Lung (tissue), 12 donors: Measurements from ENCODE around the gene UNC93B1. TPM values are rescaled to one million over a fixed set of nuclear protein-coding genes. Genes with fewer than 3 reads are reported as not detected.

Source experiments
- ATAC-seq: fragments of 200-7000 bp; cut with Tn5 transposase; one replicate; pipeline ENCODE4 v1.9.1; 2020; ENCODE audit warnings: moderate number of reproducible peaks; ENCODE audit not compliant: insufficient read depth, low FRiP score
- DNase-seq, 3 donors: peaks; one replicate each; pipeline ENCODE4 v3.0.0-alpha.2; 2013 to 2017
- H3K27ac ChIP-seq, 2 donors: one replicate each; pipeline ENCODE4 v1.5.1; 2013; ENCODE audit warnings: mild to moderate bottlenecking in 2 of 2, moderate library complexity in 2 of 2, control low read depth in 1 of 2, inconsistent platforms in 1 of 2, low read depth in 1 of 2, low read length in 1 of 2
- H3K27me3 ChIP-seq, 3 donors: one replicate each; pipeline ENCODE4 v1.5.1; 2013; ENCODE audit warnings: low read length in 2 of 3; ENCODE audit not compliant: control insufficient read depth in 3 of 3, insufficient read depth in 3 of 3
- H3K36me3 ChIP-seq, 4 donors: one replicate each; pipeline ENCODE4 v1.5.1; 2013; ENCODE audit warnings: low read length in 4 of 4, mild to moderate bottlenecking in 1 of 4, moderate library complexity in 1 of 4; ENCODE audit not compliant: control insufficient read depth in 4 of 4, insufficient read depth in 4 of 4
- H3K4me1 ChIP-seq, 5 donors: one replicate each; pipeline ENCODE4 v1.5.1; 2013; ENCODE audit warnings: low read length in 5 of 5, mild to moderate bottlenecking in 2 of 5, moderate library complexity in 1 of 5; ENCODE audit not compliant: control insufficient read depth in 5 of 5, insufficient read depth in 5 of 5
- H3K4me3 ChIP-seq: one replicate; pipeline ENCODE4 v1.5.1; 2013; ENCODE audit warnings: mild to moderate bottlenecking, control low read depth, moderate library complexity
- H3K9ac ChIP-seq, 2 donors: one replicate each; pipeline ENCODE4 v1.5.1; 2013; ENCODE audit warnings: low read length in 2 of 2, control low read depth in 1 of 2; ENCODE audit not compliant: insufficient read depth in 1 of 2
- H3K9me3 ChIP-seq, 4 donors: one replicate each; pipeline ENCODE4 v1.5.1; 2013; ENCODE audit warnings: low read length in 3 of 4, mild to moderate bottlenecking in 1 of 4, moderate library complexity in 1 of 4; ENCODE audit not compliant: control insufficient read depth in 4 of 4, insufficient read depth in 3 of 4
- WGBS, 2 donors: extraction: QIAGEN DNeasy Blood & Tissue Kit; methylation state at CpG; one replicate each; pipeline ENCODE4 v1.1.7; 2013; 5-methylcytosine and 5-hydroxymethylcytosine counted together
- polyA plus RNA-seq, 2 donors: library from polyadenylated mRNA; stranded (reverse); fragments of 200-250 nt; gene quantifications; one replicate each; pipeline ENCODE4 v1.2.1, GENCODE V29; 2013
- total RNA-seq, 2 donors: library from RNA; depleted of rRNA in 1 of 2; stranded (reverse); fragments of >200 nt in 1 of 2; gene quantifications; one replicate each; pipeline ENCODE4 v1.2.1, GENCODE V29; 2014 to 2021
- TF ChIP-seq, protein P1 (sequence below): IDR thresholded peaks from 2 replicates; pipeline ENCODE4 v1.5.1; 2012; ENCODE audit warnings: mild to moderate bottlenecking; ENCODE audit errors: control extremely low read depth, extremely low read depth
- donor health status: control.
- donor health status: control.
- donor health status: Bipolar disorder and iron deficiency.
- donor health status: healthy.
- donor health status: DM: yes; HTN: yes; CAD: no.

UNC93B1 gene
- total and polyA plus RNA-seq, 4 donors = 44.3 to 124 (median 87.8) TPM

DNA sequence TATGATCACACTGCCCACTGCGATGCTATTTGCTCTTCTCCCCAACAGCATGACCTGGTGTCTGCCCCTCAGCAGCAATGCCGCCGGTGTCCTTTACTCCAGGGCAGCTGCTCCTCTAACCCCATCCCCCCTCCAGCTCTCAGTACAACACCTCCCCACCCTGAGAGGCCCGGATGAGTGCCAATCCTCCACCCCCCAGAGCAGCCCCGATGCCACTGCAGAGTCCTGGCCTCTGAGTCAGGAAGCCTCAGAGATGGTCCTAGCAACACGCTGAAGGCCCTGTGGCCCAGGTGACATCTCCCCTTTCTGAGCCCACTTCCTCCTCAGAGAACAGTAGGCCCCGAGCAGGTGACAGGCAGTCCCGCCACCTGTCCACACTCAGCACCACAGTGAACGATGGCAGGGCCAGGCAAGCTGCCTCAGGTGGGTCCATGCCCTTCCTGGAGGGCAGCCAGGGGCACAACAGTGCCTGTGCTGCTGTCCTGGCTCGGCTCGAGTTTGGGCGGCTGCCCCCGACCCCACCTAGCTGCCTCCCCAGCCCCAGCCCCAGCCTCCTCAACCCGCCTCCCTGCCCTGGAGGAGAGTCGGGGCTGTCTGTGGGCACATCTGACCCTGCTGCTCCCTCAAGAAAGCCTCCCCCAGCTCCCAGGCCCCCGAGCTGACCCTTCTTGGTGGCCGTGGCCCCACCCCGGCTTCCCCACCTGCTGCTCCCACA, 22.7 kb upstream of the UNC93B1 start:
- peaks cover under 1 to 13% (median 5%) of the 10 kb centered on the region in 5 donors for H3K4me1 ChIP-seq
- no peak overlapping the region for H3K4me3 ChIP-seq
- TF ChIP-seq, protein P1, sequence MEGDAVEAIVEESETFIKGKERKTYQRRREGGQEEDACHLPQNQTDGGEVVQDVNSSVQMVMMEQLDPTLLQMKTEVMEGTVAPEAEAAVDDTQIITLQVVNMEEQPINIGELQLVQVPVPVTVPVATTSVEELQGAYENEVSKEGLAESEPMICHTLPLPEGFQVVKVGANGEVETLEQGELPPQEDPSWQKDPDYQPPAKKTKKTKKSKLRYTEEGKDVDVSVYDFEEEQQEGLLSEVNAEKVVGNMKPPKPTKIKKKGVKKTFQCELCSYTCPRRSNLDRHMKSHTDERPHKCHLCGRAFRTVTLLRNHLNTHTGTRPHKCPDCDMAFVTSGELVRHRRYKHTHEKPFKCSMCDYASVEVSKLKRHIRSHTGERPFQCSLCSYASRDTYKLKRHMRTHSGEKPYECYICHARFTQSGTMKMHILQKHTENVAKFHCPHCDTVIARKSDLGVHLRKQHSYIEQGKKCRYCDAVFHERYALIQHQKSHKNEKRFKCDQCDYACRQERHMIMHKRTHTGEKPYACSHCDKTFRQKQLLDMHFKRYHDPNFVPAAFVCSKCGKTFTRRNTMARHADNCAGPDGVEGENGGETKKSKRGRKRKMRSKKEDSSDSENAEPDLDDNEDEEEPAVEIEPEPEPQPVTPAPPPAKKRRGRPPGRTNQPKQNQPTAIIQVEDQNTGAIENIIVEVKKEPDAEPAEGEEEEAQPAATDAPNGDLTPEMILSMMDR = no peak
- H3K9me3 ChIP-seq = peaks cover 0 to 7% (median under 1%) of the 10 kb centered on the region in 4 donors
- DNase-seq (no peak), ATAC-seq (no peak)
- H3K27ac ChIP-seq = no peak overlapping the region
- no peak overlapping the region for H3K9ac ChIP-seq
- H3K27me3 ChIP-seq = no peaks in the 10 kb centered on the region
- H3K36me3 ChIP-seq = peaks cover 0 to 21% (median 12%) of the 10 kb centered on the region in 4 donors
- WGBS, 2 donors = 88 to 95% methylated on average over 18 of the region's 18 CpGs

DNA sequence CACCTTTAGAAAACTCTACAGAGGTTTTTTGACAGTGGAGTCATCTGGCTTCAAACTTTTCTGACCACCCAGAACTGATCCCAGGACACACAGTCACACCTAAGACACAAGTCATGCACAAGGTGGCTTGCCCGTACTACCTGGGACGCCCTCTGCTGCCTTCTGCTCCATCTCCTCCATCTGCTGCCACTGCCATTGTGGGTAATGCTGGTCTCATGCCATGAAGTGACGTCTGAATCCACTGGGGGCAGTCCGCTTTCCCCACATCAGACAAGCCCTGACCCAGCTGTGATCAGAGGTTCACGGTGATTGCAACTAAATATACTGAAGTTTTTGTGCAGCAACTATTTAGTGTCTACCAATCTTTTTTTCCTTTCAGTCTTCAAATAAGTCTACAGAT, 21.1 kb upstream of the UNC93B1 start:
- H3K27ac ChIP-seq = no peak overlapping the region
- no peak overlapping the region for H3K9ac ChIP-seq
- peaks cover 0 to 21% (median 10%) of the 10 kb centered on the region in 4 donors for H3K36me3 ChIP-seq
- WGBS, 2 donors = 84 to 85% methylated on average over 5 of the region's 5 CpGs
- H3K27me3 ChIP-seq = no peaks in the 10 kb centered on the region
- peaks cover 0 to 9% (median 0%) of the 10 kb centered on the region in 5 donors for H3K4me1 ChIP-seq
- peaks cover 0 to 7% (median under 1%) of the 10 kb centered on the region in 4 donors for H3K9me3 ChIP-seq
- TF ChIP-seq, protein P1 = no peak
- ATAC-seq = no peak
- no peak overlapping the region for H3K4me3 ChIP-seq
- DNase-seq = no peak

DNA sequence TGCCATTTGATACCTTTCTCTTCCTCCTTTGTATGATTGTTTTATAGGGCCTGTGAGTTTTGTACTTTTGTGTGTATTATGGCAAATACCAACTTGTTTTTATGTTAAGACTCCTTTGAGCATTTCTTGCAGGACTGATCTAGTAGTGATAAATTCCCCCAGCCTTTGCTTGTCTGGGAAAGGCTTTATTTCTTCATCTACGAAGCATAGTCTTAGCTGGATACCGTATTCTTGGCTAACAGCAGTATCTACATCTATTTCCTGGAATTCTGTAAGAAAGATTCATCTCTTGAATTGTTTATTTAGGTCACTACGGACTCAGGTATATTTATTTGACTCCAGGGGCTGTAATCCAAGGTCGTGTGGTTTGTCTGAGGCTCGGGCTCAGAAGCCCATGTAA, 20.6 kb upstream of the UNC93B1 start:
- TF ChIP-seq, protein P1 = no peak
- 86 to 88% methylated on average over 5 of the region's 5 CpGs for WGBS, 2 donors
- no peak overlapping the region for H3K27ac ChIP-seq
- H3K4me1 ChIP-seq = peaks cover 0 to 6% (median 0%) of the 10 kb centered on the region in 5 donors
- no peaks in the 10 kb centered on the region for H3K27me3 ChIP-seq
- peaks cover 0 to 7% (median under 1%) of the 10 kb centered on the region in 4 donors for H3K9me3 ChIP-seq
- peaks cover 0 to 21% (median 10%) of the 10 kb centered on the region in 4 donors for H3K36me3 ChIP-seq
- no peak for ATAC-seq
- H3K9ac ChIP-seq = no peak overlapping the region
- H3K4me3 ChIP-seq = no peak overlapping the region
- no peak for DNase-seq
